ENCODE data around the gene TPGS1.

The TPGS1 gene

DNA sequence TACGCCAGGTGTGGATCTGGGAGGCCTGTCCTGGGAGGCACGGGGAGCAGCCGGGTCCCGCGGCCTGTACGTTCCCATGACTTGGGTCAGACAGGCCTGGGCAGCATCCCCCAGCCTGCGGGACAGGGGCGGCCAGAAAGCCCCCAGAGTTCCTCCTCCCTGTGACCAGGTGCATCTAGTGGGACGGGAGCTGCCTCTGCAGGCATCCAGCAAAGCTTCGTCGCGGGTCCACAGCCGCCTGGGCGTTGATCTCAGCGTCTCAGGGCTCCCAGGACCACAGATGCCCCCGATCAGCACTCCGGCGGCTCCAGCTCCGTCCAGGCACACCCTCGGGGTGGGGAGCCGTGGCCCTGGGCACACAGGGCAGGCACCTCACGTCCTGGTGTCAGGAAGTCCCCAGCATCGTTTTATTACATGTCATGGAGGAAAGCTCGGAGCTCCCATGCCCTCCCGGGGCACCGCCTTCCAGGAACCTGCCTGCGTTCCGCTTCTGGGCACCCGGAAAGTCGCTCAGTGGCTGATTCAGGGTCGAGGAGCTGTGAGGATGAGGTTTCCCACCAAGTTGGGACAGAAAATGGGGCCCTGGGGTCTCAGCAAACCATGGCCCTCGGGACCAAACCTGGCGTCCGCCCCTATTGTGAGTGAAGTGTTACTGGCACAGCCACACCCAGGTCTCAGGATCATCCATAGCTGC, 35.0 kb downstream of the TPGS1 start:
- no peak for DNase-seq

DNA sequence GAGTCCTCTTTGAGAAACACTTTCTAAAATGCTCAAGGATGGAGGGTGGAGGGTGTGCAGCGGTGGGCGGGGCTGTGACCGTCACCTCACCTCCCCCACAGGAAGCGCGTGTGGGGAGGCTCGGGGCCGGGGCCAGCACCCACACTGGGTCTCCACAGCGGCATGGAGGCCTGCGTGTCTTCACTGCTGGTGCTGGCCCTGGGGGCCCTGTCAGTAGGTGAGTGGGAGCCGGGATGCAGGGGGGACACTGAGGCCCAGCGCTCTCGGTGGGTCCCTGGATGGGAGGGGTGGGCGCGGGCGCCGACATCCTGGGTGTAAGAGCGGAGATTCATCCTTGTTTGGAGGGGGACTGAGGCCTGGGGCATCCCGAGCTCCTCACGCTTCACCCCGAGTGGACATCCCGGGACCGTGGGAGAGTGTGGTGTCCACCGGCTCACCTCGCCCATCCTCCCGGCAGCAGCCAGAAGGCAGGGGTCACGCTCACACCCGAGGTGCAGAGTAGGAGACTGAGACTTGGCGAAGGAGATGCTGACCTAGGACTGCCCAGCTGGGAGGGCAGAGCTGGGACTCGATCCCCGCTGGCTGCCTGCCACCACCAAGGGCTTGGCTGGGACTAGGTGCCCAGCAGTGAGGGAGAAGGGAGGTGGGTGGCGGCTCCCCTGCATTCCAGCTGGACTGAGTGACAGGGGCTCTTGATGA, 36.8 kb downstream of the TPGS1 start, which contains the start of gene GZMM:
Gene GZMM, plus strand, starts transcription at position 144 of the 699 bp plus-strand sequence. Its CDS starts 19 bp downstream, at position 163.
- no peak for DNase-seq

DNA sequence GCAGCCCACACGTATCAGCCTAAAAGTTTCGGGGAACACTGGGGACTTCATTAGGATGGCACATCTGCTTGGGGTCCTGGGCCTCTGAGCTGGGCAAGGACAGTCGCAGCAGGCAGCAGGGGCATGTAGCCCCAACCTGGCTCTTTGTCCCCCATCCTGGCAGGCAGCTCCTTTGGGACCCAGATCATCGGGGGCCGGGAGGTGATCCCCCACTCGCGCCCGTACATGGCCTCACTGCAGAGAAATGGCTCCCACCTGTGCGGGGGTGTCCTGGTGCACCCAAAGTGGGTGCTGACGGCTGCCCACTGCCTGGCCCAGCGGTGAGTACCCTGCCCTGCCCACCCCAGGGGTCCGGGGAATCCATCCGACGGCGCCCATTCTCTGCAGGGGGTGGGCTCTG, 39.8 kb downstream of the TPGS1 start:
- no peak for DNase-seq

DNA sequence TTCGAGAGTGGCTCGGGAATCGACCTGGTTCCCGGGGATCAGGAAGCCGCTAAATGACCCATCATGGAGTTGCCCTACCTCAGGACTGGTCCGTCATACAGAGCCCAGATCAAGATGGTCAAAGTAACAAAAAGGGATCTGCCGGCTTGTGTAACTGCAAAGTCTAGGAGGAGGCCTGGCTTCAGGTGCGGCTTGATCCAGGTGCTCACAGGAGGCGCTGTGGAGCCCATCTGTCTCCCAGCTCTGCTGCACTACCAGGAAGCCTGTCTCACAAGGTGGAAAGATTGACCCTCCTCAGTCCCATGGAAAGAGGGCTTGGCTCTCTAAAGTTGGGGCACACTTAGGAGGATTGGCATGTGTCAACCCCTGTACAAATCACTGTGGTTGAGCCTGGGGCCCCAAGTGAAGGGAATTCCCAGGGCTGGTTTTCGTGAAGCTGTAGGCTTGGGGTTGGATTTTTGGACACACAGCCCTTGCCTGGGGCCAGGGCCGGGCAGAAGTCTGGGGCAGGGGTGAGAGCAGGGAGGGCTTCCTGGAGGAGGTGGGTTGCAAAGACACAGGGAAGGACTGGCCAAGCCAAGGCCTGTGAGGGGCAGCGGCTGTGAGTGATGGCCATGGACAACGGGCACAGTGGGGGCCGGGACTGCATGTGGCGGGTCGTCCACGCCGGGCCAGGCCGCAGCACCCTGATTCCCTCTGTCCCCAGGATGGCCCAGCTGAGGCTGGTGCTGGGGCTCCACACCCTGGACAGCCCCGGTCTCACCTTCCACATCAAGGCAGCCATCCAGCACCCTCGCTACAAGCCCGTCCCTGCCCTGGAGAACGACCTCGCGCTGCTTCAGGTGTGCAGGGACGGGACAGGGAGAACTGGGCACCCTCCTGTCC, 40.8 kb downstream of the TPGS1 start:
- DNase-seq = no peak

DNA sequence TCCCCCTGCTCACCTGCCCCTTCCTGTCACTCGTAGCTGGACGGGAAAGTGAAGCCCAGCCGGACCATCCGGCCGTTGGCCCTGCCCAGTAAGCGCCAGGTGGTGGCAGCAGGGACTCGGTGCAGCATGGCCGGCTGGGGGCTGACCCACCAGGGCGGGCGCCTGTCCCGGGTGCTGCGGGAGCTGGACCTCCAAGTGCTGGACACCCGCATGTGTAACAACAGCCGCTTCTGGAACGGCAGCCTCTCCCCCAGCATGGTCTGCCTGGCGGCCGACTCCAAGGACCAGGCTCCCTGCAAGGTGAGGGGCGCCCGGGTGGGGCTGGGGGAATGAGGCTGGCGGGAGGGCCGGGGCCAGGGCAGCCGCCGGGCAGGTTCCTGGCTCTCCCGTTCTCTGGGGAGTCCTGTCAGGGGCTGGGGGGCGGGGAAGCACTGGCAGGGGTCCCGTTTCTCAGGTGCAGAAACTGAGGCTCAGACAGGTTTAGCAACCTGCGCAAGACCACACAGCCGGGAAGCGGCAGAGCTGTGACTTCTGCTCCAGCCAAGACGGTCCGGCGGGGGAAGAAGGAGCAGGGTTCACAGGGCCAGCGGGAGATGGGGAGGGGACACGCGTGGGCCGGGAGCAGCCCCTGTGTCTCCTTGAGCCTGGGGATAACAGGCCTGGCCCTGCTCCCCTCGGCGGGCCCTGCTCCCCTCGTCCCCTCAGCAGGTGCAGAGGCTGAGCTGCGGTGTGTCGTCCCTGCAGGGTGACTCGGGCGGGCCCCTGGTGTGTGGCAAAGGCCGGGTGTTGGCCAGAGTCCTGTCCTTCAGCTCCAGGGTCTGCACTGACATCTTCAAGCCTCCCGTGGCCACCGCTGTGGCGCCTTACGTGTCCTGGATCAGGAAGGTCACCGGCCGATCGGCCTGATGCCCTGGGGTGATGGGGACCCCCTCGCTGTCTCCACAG, 41.9 kb downstream of the TPGS1 start:
- no peak for DNase-seq

DNA sequence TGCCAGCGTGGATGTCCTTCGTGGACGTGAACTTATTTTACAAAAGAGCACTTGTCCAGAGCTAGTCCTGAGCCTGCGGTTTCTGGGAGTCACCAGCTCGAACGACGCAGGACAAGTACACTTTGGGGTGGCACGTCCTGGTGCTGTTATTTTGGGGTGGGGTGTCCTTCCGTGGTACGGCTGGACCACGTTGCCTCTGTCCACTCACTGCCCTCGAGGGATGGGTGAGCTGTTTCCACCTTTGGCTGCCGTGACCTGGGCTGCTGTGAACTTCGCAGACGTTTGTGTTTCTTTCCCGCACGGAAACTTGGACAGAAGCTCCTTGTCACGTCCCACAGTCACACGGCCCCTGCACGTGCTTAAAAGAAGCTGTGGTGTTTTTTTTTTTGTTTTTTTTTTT, 47.5 kb downstream of the TPGS1 start:
- no peak for DNase-seq

DNA sequence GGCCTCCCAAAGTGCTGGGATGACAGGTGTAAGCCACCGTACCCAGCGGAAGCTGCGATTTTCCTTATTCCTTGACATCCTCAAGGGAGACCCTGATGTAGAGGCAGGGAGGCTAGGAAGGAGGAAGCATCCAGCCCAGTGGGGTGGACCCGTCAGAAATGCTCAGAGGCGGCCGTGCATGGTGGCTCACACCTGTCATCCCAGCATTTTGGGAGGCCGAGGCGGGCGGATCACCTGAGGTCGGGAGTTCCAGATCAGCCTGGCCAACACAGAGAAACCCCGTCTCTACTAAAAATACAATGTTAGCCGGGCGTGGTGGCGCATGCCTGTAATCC, 48.1 kb downstream of the TPGS1 start:
- no peak for DNase-seq

DNA sequence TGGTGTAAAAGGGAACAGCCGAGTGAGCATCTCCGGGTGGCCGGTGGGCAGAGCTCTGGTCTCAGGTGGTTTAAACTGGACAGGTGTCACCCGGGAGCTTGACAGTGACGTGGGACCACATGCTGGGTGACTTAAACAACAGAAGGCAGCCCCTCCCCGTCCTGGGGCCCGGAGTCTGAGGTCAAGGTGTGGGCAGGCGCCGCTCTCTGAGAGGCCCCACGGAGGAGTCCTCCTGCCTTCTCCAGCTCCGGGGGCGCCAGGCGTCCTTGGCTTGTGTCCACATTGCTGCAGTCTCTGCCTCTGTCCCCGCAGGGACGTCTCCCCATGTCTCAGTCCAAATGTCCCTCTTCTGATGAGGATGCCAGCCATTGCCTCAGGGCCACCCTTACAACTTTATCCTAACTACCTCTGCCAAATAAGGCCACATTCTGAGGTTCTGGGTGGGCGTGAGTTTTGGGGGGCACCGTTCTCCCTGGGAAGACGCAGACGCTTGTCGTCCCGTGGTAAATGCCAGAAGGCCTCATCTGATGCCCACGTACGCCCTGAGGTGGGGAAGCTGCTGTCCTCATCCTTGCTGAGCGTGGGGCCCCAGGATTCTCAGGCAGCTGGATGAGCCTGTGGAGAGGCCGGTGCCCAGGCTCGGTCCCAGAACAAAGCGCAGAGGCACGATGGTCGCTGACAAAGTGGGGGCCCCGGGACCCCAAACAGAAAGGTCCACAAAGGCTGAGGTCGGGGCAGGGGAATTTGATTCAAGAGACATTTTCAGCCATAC, 49.5 kb downstream of the TPGS1 start:
- DNase-seq = no peak

DNA sequence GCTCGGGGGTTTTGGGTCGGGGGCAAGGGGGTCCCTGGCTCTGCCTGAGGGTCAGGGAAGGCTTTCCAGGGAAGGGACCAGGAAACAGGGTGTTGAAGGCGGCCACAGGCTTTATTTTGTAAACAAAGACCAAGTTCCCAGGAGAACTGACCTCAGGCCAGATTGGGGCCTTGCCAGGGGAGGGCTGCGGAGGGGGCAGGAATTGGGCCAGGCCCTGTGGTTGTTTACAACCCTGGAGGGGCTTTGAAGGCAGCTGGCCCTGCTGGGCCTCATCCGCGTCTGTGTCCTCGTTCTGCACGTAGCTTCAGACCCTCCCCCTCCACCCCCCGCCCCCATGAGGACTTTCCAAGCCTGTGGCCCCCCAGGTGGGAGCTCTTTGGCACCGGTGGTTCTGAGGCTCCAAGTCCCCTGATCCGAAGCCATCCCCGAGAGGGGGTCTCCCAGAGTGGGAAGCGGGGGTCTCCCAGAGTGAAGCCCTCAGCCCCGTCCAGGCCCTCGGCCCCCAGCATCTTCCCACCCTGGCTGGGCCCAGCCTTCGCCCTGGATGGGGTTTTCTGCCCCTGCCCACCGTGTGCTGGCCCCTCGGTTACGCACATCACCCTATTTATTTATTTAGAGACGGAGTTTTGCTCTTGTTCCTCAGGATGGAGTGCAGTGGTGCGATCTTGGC, 51.6 kb downstream of the TPGS1 start:
- no peak for DNase-seq

DNA sequence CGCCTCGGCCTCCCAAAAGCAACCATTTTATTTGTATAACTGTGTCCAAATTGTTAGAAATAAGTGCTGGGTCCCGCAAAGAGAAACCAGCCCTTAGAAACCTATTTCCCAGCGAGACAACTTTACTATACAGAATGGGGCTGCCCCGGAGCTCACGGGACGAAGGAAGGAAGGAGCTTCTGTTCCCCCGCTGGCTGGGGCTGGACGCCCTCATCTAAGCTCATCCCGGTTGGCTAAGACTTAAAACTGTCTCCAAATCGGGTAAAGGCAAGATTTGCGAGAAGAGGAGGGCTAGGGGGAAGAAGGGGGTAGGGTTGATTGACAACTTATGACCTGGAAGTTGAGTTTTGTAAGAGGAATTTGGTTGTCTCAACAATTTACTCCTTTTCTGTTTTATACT, 52.8 kb downstream of the TPGS1 start:
- DNase-seq = no peak

DNA sequence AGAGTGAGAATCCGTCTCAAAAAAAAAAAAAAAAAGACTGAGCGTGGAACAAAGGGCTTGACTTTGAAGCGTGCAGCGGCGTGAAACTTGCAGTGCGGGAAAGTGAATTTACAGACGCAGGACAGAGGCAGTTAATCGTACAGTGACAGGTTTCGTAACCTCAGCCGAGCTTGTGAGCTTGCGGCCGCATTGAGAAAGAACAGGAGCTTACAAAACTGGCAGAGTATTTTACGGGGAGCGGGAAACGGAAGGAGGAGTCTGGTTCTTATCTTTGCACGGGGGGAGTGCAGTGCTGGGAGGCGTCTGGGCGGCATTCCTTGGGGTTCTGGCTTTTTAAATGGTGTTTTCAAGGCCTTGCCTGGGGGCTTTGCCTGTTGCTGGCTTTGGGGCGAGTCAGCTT, 59.1 kb downstream of the TPGS1 start:
- peak in 1 of 2 donors; percentile 28 for DNase-seq

DNA sequence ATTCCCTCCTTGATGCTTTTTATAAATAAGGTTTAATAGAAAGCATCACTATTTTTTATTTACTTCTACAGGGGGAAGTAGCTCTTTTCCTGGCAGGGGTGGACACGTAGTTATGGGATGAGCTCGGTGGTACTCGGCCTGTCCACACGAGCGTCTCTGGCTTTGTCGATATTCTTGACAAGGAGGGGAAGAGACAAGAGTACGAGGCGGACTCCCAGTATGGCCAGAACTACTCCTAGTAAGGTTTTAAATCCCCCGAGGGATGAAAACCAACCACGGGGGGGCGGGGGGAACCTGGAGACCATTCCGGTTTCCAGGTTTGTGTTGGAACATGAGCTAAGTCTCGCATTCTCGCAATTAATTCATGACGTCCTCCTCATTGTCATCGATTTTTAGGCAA, 59.5 kb downstream of the TPGS1 start:
- no peak for DNase-seq

DNA sequence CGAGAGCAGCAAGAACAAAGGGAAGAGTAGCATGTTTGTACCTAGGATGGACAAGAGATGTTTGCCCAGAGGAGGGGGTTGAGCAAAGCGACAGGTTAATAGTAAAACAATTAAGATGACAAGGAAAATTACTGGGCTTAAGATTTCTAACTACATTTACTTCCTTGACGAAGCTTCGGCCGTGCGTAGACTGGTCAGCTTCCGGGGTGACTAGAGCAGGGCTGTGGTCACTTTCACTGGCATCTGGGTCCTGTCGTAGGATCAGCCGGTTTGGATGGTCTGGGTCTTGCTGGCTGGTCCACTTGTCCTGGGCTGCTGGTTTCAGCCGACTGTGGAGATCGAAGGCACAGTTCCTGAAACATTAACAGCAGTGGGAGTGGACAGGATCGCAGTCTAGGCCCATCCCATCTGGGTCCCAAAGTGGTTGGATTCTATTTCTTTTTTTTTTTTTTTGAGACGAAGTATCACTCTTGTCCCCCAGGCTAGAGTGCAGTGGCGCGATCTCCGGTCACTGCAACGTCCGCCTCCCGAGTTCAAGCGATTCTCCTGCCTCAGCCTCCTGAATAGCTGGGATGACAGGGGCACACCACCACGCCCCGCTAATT, 60.1 kb downstream of the TPGS1 start:
- no peak for DNase-seq
